Spinal cord (tissue), 10 donors: ENCODE measurements around the gene MYH1. TPM values are rescaled to one million over a fixed set of nuclear protein-coding genes. Genes with fewer than 3 reads are reported as not detected.

Experiments
- DNase-seq, 6 donors: peaks; one replicate each; pipeline versions ENCODE4 v3.0.0 to v3.0.0-alpha.2; 2013 to 2015; ENCODE audit warnings: low spot score in 6 of 6, low read depth in 4 of 6
- H3K27ac ChIP-seq: one replicate; pipeline ENCODE4 v1.5.1; 2013; ENCODE audit warnings: low read depth, low read length, control low read depth
- H3K27me3 ChIP-seq: one replicate; pipeline ENCODE4 v1.6.1; 2013; ENCODE audit warnings: low read length; ENCODE audit not compliant: control insufficient read depth, insufficient read depth
- H3K36me3 ChIP-seq: one replicate; pipeline ENCODE4 v1.6.1; 2013; ENCODE audit warnings: low read length; ENCODE audit not compliant: control insufficient read depth, insufficient read depth
- H3K4me1 ChIP-seq: one replicate; pipeline ENCODE4 v1.6.1; 2013; ENCODE audit warnings: low read length; ENCODE audit not compliant: control insufficient read depth, insufficient read depth
- H3K4me3 ChIP-seq: one replicate; pipeline ENCODE4 v1.5.1; 2013; ENCODE audit warnings: low read depth, low read length, control low read depth
- H3K9me3 ChIP-seq: one replicate; pipeline ENCODE4 v1.6.1; 2013; ENCODE audit warnings: low read length; ENCODE audit not compliant: control insufficient read depth, insufficient read depth
- WGBS: methylation state at CpG from one replicate; pipeline ENCODE4 v1.1.5; 2013; ENCODE audit warnings: missing lambda C conversion rate; ENCODE audit not compliant: insufficient coverage; 5-methylcytosine and 5-hydroxymethylcytosine counted together
- polyA plus RNA-seq, 2 donors: library from polyadenylated mRNA; unstranded; fragments of 120-200 nt; gene quantifications; one replicate each; pipeline ENCODE4 v1.2.1, GENCODE V29; 2013; ENCODE audit not compliant: insufficient read length in 2 of 2
- total RNA-seq, 2 donors: library from RNA; depleted of rRNA in 1 of 2; stranded (reverse); fragments of 120-200 nt in 1 of 2; fragments of >200 nt in 1 of 2; gene quantifications; one replicate each; pipeline versions ENCODE4 v1.2.3 to v1.2.4, GENCODE V29; 2013 to 2014
- donor health status: healthy.

MYH1 gene
- total and polyA plus RNA-seq, 4 donors: not detected

DNA sequence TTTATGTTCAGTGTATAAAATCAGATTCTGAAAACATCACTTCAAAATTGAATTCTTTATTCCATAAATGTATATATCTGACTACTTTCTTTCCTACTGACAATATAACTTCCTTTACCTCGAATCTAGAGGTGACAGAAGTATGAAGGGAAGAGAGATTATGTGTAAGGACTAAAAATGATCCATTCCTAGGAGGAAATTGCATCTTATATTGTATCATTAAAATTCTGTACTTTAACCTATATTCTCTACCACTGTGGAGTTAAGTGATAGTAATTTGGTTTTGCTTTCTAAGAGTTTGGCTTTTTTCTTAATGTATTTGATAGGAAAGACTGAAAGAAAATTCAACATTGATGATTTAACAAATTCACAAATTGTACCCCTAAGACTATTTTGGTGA, 60.4 kb downstream of the MYH1 start:
- Histone ChIP-seq H3K27me3 (no peaks in the 10 kb centered on the region), H3K27ac (no peak overlapping the region), H3K4me3 (no peak overlapping the region), H3K4me1 (no peaks in the 10 kb centered on the region), H3K9me3 (no peaks in the 10 kb centered on the region), H3K36me3 (no peaks in the 10 kb centered on the region)
- no peak for DNase-seq
- no CpG with 5 or more reads among the region's 1 CpG for WGBS

GRCh38 chr17:10447026-10447931, 71.1 kb downstream of the MYH1 start:
- H3K4me3 ChIP-seq: no peak overlapping the region
- 75% methylated on average over 5 of the region's 7 CpGs for WGBS
- DNase-seq: no peak
- H3K36me3 ChIP-seq: no peaks in the 10 kb centered on the region
- H3K4me1 ChIP-seq: no peaks in the 10 kb centered on the region
- H3K27ac ChIP-seq: no peak overlapping the region
- no peaks in the 10 kb centered on the region for H3K9me3 ChIP-seq
- H3K27me3 ChIP-seq: no peaks in the 10 kb centered on the region

Other genes starting within 250 kb of the MYH1 start
- not detected for gene MYH13, start 145.5 kb downstream of the MYH1 start, total RNA-seq
- gene MYH13, start 145.5 kb downstream of the MYH1 start, polyA plus RNA-seq: not detected
- 1 to 10 TPM in 1 of 2 donors, under 1 TPM in 1; 0.28 to 2.3 TPM for gene MYH8, start 96.6 kb downstream of the MYH1 start, total RNA-seq
- 1 to 10 TPM in 1 of 2 donors, under 1 TPM in 1; 0.19 to 2.5 TPM for gene MYH8, start 96.6 kb downstream of the MYH1 start, polyA plus RNA-seq
- not detected for gene MYH4, start 49.0 kb downstream of the MYH1 start, total RNA-seq
- under 1 TPM in 1 of 2 donors, not detected in 1; 0.03 TPM for gene MYH4, start 49.0 kb downstream of the MYH1 start, polyA plus RNA-seq
- under 1 TPM; 0.06 to 0.69 TPM for gene MYH2, start 31.1 kb upstream of the MYH1 start, total RNA-seq
- gene MYH2, start 31.1 kb upstream of the MYH1 start, polyA plus RNA-seq: under 1 TPM; 0.21 TPM
- 1 to 10 TPM; 3.3 to 4.2 TPM for gene MYH3, start 138.8 kb upstream of the MYH1 start, total RNA-seq
- gene MYH3, start 138.8 kb upstream of the MYH1 start, polyA plus RNA-seq: 10 to 100 TPM in 1 of 2 donors, 1 to 10 TPM in 1; 3.2 to 17.9 TPM
- gene SCO1, start 179.0 kb upstream of the MYH1 start, total RNA-seq: 10 to 100 TPM; 21.4 to 30.2 TPM
- 10 to 100 TPM; 25.2 to 25.6 TPM for gene SCO1, start 179.0 kb upstream of the MYH1 start, polyA plus RNA-seq
- gene ADPRM, start 179.1 kb upstream of the MYH1 start, total RNA-seq: 10 to 100 TPM; 13.9 to 14.7 TPM
- 10 to 100 TPM in 1 of 2 donors, 1 to 10 TPM in 1; 8.7 to 12.2 TPM for gene ADPRM, start 179.1 kb upstream of the MYH1 start, polyA plus RNA-seq
- gene TMEM220, start 211.5 kb upstream of the MYH1 start, total RNA-seq: 1 to 10 TPM; 2.6 to 6.7 TPM
- gene TMEM220, start 211.5 kb upstream of the MYH1 start, polyA plus RNA-seq: 1 to 10 TPM; 7.7 to 8.3 TPM